GM11168 (cell line): ENCODE measurements around the gene TBC1D19.
"Not testable (repeated sequence)": the region's sequence is repeated elsewhere in the genome, so short reads cannot be mapped to it uniquely, and the experiment has no call there.

ENCODE experiments used
- in situ Hi-C: fragments of 300-500 bp; cut with MboI; formaldehyde crosslinking; loops from one replicate; pipeline ENCODE4 v1.12.0; 2022; ENCODE audit warnings: low sequenced_read_pairs; ENCODE audit not compliant: unreplicated experiment

The TBC1D19 gene, protein sequence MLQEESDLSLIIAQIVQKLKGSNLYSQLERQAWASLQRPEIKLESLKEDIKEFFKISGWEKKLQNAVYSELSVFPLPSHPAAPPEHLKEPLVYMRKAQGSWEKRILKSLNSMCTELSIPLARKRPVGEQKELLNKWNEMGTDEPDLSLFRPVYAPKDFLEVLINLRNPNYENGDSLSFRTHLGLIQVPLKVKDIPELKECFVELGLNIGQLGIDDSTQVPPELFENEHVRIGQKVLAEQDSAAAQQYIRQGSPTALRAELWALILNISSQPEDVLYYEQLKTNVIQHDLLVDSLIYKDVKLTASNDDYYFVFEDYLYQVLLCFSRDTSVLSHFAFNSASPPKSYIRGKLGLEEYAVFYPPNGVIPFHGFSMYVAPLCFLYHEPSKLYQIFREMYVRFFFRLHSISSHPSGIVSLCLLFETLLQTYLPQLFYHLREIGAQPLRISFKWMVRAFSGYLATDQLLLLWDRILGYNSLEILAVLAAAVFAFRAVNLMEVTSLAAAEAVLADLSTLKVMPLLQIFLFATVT

DNA sequence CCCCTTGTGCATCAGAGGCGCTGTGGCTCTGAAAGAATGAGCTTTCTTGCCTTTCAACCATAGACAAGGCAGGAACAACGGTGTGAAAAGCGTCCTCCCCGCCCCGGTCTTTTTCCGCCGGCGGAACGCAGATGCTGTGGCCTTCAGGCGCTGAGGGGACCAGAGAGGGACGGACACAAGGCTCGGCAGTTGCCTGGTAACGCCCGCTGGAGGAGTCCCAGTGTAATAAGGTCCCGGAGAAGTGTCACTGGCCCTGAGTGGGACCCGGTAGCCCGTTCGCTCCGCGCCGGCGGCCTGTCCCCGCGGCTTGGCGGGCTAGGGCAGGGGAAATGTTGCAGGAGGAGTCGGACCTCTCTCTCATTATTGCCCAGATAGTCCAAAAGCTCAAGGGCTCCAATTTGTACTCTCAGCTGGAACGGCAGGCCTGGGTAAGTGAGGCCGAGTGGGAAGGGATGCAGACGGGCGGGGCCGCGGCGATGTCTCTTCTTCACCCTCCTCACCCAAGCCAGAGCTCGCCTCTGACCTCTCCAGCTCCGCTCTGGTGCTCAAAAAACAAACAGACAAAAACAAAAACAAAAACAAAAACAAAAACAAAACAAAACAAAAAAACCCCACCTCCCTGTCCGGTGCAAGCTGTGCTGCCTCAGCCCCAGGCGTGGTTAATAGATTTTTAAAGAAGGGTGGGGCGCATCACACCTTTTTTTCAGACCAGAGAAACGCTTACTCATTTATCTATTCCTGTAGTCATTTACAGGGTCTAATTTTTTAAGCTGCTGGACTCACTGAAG lies at the start of gene TBC1D19:
Gene TBC1D19 (plus strand): TSS at position 220 of the 788 bp plus-strand sequence. CDS start 110 bp downstream, at position 330.
- in situ Hi-C loops: no loop called here

DNA sequence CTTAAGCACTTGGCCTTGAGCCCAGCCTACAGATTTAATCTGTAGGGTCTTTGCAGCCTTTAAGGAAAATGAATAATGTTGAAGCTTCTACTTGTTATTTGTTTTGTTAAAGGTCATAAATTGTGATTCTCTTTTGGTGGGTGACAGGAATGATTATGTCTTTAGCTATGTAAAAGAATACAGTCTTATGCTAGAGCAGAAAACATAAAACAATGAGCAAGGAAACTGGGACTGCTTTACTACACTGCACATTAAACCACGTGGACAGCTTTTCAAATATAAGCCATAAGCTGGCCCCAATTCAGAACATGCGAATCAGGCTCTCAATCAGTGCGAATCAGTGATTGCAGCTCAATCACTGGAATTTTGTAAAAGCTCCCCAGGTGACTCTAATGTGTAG lies 40.9 kb upstream of the TBC1D19 start:
- in situ Hi-C loops: no loop called here

DNA sequence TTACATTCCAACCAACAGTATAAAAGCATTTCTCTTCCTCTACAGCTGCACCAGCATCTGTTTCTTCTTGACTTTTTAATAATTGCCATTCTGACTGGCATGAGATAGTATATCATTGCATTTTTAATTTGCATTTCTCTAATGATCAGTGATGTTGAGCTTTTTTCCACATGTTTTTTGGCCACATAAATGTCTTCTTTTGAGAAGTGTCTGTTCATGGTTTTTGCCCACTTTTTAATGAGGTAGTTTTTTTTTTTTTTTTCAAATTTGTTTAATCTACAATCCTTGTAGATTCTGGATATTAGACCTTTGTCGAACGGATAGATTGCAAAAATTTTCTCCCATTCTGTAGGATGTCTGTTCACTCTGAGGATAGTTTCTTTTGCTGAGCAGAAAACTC lies 39.5 kb upstream of the TBC1D19 start:
- in situ Hi-C loops: no loop called here

DNA sequence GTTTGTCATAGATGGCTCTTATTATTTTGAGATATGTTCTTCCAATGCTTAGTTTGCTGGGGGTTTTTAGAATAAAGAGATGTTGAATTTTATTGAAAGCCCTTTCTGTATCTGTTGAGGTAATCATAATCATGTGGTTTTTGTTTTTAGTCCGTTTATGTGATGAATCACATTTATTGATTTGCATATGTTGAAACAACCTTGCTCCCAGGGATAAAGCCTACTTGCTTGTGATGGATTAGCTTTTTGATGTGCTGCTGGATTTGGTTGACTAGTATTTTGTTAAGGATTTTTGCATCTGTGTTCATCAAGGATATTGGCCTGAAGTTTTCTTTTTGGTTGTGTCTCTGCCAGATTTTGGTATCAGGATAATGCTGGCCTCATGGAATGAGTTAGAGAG lies 35.5 kb upstream of the TBC1D19 start:
- in situ Hi-C loops: not testable (repeated sequence)

DNA sequence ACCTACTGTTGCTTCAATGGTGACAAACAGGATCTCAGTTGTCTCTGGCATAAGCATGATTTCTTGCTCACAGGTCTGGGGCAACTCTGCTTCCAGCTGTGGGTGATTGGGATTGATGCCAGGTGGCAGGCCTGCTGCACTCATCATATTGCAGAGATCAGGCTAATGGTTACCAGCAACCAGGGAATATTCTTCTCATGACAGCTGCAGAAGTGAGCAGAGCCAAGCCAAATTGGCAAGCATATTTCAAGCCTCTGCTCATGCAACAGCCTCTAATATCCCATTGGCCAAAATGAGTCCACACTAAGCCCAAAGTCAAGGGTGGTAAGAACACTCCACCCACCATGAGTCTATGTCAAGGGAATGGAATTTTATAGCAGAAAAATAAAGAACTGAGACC lies 26.7 kb upstream of the TBC1D19 start:
- in situ Hi-C loops: no loop called here

DNA sequence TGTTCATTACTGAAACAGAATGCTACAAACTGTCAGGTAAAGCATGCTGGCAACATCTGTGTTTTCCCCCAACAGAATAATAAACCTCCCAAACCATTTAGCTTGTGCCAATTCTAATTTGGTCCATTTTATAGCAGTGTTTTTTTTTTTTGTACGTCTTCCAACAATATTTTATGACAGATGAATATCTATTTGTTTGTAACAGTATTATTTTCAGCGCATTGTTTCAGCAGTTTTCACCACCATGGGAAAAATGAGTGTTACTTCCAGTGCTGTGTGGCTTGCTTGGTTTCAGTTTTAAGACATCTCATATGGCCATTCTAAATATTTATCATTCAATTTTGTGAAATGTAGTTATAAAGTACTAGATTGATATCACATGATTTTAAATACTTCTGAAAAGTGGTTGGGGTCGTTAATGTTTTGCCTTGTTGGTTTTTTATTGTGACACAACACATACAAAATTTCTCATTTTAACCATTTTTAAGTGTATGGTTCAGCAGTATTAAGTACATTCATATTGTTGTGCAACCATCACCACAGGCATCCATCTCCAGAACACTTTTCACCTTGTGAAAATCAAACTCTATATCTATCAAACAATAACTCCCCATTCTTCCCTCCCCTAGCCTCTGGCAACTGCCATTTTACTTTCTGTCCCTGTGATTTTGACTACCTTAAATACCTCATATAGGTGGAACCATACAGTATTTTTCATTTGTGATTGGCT lies 25.6 kb upstream of the TBC1D19 start:
- in situ Hi-C loops: no loop called here

DNA sequence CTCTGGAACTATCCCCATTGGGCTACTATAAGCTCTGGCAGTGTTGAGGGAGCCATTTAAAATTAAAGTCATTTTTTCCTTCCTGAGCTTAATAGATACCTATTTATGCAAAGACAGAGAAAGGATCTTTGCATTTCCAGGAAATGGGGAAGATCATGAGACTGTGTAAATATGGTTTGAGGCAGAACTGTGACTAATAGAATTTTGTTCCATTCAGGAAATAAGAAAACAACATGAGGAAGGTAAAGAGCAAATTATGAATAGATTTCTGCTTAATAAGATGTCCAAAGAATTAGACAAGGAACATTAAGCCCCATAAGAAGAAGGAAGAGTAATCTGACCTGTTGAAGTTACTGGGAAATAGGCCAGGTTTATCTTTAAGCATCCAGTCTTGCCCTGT lies 17.8 kb upstream of the TBC1D19 start:
- in situ Hi-C loops: no loop called here

DNA sequence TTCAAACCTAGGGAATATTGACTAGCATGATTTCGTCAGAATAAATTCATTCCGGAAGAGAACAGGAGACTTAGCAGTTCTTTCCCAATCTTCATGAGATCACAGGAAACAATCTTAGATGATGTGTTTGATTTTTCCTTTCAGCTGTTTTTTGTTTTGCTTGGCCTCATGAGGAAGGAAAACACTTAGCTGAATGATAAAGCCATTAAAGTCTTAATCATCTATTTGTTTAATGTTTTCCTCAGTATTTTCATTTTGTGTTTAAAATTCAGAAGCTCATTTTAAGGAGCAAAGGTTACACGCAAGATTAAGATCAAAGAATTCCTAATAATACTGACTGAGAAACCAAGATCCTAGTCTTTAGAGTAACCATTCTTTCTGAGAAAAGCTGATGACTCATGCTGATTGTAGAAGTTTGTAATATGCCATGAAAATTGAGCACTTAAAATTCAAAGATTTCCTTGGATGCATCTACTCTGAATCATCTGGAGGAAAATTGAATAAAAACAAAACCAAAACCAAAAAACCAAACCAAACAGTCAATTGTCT lies 15.4 kb upstream of the TBC1D19 start:
- in situ Hi-C loops: no loop called here

DNA sequence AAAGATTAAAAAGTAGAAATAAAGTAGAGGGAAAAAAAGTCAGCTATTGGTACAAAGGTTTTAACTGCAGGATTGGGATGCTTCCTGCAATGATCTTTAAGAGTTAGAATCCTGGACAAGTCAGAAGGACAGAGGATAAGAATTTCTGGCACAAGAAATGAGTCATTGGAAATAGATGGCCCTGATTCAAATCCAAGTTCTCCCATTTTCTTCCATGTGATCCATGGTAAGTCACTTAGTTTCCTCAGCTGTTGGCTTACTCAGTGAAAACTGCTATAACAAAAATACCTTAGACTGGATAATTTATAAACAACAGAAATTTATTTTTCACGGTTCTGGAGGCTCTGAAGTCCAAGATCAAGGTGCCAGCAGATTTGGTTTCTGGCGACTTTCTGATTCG lies 13.3 kb upstream of the TBC1D19 start:
- in situ Hi-C loops: no loop called here

DNA sequence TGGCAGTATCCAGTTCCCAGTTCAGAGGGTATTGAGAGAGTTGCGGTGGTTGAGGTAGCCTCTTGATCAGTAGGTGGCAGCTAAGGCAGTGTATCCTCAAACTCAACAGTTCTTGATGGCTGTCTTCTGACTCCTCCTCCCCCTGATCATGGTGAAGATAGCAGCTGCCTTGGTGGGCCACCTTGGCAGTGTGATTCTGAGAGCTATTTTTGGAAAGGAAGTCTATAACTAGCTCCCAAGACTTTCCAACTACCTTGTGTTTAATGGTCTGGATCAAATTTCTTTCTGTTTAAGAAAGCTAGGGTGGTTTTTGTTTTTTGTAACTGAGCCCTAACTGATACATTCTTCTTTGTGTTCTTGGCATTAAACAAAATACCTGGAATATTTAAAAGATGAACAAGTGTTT lies 10.5 kb upstream of the TBC1D19 start:
- in situ Hi-C loops: no loop called here

DNA sequence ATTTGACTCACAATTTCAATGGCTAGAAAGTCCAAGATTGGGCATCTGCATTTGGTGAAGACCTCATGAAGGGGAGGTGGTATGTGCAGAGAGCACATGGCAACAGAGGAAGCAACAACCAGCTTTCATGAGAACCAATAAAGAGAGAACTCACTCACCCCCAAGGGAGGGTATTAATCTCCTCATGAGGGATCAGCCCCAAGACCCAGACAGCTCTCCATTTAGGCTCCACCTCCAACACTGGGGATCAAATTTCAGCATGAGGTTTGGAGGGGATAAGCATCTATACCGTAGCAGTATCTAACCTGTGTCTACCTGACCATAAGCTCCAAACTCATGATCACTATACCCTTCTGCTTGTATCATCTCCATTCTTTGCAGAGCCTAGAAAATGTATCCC lies 9.3 kb upstream of the TBC1D19 start:
- in situ Hi-C loops: no loop called here

DNA sequence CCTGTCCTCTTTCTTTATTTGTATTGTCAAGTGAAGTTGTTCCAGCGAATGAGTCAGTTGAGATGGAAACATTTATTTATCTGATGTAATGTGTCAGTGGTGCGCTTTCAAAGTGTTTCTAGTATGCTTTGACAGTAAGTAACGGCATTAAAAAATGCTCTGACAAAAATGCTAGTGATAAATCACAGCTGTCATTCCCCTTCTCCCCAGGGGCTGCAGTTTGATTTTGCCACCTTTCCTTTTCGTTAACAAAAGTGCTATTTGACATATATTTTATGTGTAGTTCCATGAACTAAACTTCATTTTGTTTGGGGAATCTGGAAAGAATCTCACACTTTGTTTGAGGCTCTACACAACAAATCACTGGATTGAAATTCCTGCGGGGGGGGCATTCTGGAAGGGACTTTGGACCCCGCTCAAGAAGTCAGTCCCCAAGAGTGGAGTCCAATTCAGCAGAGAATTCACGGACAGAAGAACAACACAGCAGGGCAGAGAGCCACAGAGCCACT lies 7.6 kb upstream of the TBC1D19 start:
- in situ Hi-C loops: no loop called here

DNA sequence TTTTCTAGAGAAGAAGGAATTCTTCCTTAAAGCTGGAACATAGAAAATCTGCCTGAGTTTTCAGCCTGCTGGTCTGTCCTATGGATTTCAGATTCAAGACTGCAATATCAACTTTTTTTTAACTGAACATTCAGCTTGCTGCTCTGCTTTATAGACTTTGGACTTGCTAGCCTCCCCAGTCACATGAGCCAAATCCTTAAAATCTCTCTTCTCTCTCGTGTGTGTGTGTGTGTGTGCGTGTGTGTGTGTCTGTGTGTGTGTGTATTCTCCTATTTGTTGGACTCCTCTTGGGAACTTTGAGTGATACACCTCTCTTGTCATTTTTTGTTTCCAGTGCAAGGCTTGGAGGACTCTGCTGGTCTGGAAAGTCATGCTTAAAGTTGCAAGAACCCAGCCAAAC lies 6.8 kb upstream of the TBC1D19 start:
- in situ Hi-C loops: no loop called here

DNA sequence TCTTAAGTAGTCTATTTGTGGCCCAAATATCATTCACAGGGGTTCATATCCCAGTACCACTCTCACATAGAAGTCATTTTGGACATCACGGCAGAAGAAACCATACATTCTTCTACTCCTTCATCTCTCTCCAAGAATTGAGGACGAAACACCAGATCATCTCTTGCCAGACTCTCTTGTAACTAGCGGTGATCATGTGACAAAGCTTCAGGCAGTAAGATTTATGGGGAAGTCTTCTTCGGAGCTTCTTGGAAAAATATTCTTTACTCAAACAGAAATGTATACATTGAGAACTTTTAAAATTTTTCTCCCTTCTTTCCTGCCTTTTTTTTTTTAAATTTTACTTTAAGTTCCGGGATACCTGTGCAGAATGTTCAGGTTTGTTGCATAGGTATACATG lies 4.7 kb upstream of the TBC1D19 start:
- in situ Hi-C loops: no loop called here

DNA sequence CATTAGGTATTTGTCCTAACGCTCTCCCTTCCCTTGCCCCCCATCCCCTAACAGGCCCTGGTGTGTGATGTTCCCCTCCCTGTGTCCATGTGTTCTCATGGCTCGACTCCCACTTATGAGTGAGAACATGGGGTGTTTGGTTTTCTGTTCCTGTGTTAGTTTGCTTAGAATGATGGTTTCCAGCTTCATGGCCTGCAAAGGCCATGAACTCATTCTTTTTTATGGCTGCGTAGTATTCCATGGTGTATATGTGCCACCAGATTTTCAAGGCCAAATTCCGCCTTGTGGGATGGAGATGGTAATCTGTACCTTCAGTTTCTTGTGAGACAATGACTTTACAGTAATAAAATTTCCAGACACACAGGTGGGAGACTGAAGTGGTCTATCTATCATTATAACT lies 2.5 kb upstream of the TBC1D19 start:
- in situ Hi-C loops: not testable (repeated sequence)

DNA sequence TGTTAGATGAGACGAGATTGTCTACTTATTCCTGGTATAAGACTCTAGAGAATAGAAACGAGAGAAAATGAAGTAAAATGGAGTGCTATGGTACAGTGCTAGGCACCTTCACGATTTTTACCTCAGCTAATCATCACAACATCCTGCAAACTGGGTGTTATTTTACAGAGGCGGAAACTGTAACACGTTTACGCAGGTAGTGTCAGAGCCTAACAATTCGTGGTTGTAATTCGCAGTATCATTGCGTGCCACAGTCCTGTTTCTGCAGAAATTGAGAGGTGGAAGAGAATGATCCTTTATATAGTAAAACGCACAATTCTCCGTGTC lies 383 bp upstream of the TBC1D19 start:
- in situ Hi-C loops: no loop called here

DNA sequence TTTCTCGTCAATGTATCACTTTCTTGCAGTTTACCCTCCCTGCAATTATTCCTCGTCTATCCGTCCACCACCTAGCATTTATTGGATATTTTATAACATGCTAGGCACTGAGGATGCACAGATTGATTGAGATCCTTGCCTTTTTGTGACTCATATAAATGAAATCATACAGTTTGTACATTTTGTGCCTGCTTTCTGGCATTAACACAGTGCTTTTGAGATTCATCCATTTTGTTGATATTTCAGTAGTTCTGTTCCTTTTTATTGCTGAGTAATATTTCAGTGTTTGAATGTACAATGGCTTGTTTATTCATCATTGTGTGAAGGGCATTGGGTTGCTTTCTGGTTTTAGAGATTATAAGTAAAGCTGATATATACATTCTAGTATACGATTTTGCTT lies 841 bp downstream of the TBC1D19 start:
- in situ Hi-C loops: no loop called here

DNA sequence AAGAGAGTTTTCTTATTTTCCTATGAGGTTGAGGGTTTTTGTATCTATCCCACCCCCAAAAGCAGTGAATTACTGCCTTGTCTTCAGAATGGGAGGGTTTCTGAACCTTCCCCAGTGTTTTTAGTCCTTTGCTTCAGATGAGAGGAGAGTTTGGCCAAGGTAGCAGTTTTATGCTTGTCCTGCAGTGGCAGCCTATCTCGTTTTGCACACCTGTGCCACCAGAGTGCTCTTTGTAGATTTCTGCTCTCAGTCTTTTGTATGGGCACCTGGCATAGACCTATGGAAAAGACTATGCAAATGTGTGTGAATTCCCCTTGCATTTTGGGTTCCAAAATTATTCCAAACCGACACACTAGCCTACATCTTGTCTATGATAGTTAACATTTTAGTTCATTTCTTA lies 5.8 kb downstream of the TBC1D19 start:
- in situ Hi-C loops: no loop called here

DNA sequence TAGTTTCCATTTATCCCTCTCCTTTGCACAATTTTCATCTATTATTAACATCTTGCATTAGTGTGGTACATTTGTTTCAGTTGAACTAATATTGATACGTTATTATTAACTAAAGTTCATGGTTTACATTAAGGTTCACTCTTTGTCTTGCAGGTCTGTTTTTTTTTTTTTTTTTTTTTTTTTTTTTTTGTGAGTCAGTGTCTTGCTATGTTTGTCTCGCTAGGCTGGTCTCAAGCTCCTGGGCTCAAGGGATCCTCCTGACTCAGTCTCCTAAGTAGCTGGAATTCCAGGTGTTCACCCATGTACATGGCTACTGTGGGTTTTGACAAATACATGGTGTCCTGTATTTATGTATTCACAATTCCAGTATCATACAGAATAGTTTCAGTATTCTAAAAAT lies 6.8 kb downstream of the TBC1D19 start:
- in situ Hi-C loops: no loop called here

DNA sequence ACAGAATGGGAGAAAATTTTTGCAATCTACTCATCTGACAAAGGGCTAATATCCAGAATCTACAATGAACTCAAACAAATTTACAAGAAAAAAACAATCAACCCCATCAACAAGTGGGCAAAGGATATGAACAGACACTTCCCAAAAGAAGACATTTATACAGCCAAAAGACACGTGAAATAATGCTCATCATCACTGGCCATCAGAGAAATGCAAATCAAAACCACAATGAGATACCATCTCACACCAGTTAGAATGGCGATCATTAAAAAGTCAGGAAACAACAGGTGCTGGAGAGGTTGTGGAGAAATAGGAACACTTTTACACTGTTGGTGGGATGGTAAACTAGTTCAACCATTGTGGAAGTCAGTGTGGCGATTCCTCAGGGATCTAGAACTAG lies 9.7 kb downstream of the TBC1D19 start:
- in situ Hi-C loops: not testable (repeated sequence)
